ENCODE results near the gene NACA2. TPM values are rescaled to one million over a fixed set of nuclear protein-coding genes. Genes with fewer than 3 reads are reported as not detected.

Gene NACA2
- total and polyA plus RNA-seq, 2 of the 13 experiments (the other 11 are each of a cell fraction or from before 2014, with no cell fraction given), result 0.21 TPM; not detected in 1

GRCh38 chr17:61574542-61575351, 16.3 kb downstream of the NACA2 start (continued):
- TF ChIP-seq CTCF (CRISPR knock-in tag; IDR thresholded peaks at IDR 0.05), result peak; percentile 88
- TF ChIP-seq ZNF501 (CRISPR knock-in tag; IDR thresholded peaks at IDR 0.05), result peak; percentile 47; the same call in 1 of the 2 replicates
- TF ChIP-seq, protein P1, sequence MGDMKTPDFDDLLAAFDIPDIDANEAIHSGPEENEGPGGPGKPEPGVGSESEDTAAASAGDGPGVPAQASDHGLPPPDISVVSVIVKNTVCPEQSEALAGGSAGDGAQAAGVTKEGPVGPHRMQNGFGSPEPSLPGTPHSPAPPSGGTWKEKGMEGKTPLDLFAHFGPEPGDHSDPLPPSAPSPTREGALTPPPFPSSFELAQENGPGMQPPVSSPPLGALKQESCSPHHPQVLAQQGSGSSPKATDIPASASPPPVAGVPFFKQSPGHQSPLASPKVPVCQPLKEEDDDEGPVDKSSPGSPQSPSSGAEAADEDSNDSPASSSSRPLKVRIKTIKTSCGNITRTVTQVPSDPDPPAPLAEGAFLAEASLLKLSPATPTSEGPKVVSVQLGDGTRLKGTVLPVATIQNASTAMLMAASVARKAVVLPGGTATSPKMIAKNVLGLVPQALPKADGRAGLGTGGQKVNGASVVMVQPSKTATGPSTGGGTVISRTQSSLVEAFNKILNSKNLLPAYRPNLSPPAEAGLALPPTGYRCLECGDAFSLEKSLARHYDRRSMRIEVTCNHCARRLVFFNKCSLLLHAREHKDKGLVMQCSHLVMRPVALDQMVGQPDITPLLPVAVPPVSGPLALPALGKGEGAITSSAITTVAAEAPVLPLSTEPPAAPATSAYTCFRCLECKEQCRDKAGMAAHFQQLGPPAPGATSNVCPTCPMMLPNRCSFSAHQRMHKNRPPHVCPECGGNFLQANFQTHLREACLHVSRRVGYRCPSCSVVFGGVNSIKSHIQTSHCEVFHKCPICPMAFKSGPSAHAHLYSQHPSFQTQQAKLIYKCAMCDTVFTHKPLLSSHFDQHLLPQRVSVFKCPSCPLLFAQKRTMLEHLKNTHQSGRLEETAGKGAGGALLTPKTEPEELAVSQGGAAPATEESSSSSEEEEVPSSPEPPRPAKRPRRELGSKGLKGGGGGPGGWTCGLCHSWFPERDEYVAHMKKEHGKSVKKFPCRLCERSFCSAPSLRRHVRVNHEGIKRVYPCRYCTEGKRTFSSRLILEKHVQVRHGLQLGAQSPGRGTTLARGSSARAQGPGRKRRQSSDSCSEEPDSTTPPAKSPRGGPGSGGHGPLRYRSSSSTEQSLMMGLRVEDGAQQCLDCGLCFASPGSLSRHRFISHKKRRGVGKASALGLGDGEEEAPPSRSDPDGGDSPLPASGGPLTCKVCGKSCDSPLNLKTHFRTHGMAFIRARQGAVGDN (CRISPR knock-in tag; IDR thresholded peaks at IDR 0.05), result no peak
- TF ChIP-seq HMG20A (CRISPR knock-in tag; IDR thresholded peaks at IDR 0.05; ENCODE audit: borderline replicate concordance), result no peak
- TF ChIP-seq NR0B2 (CRISPR knock-in tag; IDR thresholded peaks at IDR 0.05), result no peak
- no peak for TF ChIP-seq SYNCRIP (IDR thresholded peaks at IDR 0.05; ENCODE audit: insufficient read depth, low read depth, low read length)
- TF ChIP-seq HMGA1 (CRISPR knock-in tag; conservative IDR thresholded peaks at IDR 0.05), result no peak
- TF ChIP-seq PHF5A (CRISPR knock-in tag; IDR thresholded peaks at IDR 0.05; ENCODE audit: low read depth, unreplicated experiment), result no peak
- TF ChIP-seq BRF2 (CRISPR knock-in tag; IDR thresholded peaks at IDR 0.05), result no peak
- TF ChIP-seq, protein P2, sequence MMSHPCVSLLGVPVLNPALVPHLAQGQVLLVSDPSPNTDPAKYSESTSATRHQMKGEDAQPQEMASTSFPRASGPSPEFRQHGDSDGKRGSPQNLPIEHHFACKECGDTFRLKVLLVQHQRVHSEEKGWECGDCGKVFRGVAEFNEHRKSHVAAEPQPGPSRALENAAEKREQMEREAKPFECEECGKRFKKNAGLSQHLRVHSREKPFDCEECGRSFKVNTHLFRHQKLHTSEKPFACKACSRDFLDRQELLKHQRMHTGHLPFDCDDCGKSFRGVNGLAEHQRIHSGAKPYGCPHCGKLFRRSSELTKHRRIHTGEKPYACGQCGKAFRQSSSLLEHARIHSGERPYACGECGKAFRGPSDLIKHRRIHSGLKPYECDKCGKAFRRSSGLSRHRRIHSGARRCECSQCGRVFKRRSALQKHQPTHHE (CRISPR knock-in tag; IDR thresholded peaks at IDR 0.05; ENCODE audit: borderline replicate concordance), result 0 out of 2 replicates have a peak, but pooled peaks have one; percentile 41
- TF ChIP-seq, protein P3, sequence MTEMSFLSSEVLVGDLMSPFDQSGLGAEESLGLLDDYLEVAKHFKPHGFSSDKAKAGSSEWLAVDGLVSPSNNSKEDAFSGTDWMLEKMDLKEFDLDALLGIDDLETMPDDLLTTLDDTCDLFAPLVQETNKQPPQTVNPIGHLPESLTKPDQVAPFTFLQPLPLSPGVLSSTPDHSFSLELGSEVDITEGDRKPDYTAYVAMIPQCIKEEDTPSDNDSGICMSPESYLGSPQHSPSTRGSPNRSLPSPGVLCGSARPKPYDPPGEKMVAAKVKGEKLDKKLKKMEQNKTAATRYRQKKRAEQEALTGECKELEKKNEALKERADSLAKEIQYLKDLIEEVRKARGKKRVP (CRISPR knock-in tag; IDR thresholded peaks at IDR 0.05), result no peak
- TF ChIP-seq, protein P4, sequence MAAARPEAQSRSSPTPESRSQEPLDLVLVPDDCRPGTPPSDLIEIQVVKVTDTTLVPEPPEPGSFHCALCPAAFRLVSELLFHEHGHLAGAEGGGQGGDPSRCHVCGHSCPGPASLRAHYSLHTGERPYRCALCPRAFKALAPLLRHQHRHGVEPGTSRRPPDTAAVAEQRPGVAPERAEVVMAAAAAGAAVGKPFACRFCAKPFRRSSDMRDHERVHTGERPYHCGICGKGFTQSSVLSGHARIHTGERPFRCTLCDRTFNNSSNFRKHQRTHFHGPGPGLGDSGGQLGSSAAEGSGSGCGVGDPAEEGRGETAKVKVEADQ (CRISPR knock-in tag; IDR thresholded peaks at IDR 0.05; ENCODE audit: borderline replicate concordance), result no peak
- no peak for TF ChIP-seq TBL1XR1 (IDR thresholded peaks at IDR 0.05; ENCODE audit: borderline replicate concordance, low read length, partially characterized antibody)
- no peak for TF ChIP-seq ATAD3A (CRISPR knock-in tag; IDR thresholded peaks at IDR 0.05)

All from HepG2 (cell line).